ENCODE measurements around the gene CIDEC. TPM values are rescaled to one million over a fixed set of nuclear protein-coding genes. Genes with fewer than 3 reads are reported as not detected.

CIDEC gene
- polyA plus RNA-seq (2013, experiment 1 of 2) = not detected
- polyA plus RNA-seq (2013, experiment 2 of 2) = not detected

DNA sequence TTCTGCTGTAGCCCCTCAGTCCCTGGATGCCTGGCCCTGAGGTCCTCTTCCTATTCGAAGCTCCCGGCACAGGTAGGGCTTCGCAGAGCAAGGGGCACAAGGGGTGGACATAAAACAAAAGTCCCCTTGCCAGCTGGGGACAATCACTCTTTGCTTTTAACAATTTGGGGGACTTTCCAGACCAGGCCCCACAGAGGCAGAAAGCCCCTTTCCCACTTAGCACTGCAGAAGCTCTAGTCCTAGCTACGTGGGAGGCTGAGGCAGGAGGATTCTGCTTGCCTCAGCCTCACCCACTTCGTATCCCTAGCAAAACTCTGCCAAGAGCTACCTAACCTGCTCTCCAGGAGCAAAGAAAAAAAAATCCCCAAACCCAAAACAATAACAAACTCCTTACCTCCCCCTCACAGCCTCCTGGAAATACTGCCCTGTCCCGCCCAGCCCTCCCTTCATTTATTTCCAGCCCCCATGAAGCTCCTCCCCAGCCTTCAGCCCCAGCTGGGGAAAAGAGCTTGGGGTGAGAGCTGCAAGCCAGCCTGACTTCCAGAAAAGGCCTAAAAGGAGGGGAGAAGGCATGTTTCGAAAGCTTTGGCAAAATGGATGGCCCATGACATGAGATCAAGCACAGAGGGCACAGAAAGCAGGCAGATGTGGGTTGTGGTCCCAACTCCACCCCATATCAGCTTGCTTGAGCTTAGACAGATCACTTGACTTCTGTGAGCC is at the start of gene CIDEC:
Gene CIDEC, minus strand, starts transcription at position 424 of the 720 bp plus-strand sequence. CDS start 1,767 bp downstream, outside the sequence.
- no peaks in the 10 kb centered on the region for H3K36me3 ChIP-seq (ENCODE audit: control insufficient read depth, insufficient read depth, low read length)
- H3K4me3 ChIP-seq (ENCODE audit: extremely low read depth, insufficient read depth, low read length, poor library complexity, severe bottlenecking) = no peak within 1 kb of the TSS
- no peak within 1 kb of the TSS for H3K27ac ChIP-seq (ENCODE audit: low read depth, low read length, severe bottlenecking)
- no peaks in the 10 kb centered on the region for H3K9me3 ChIP-seq (ENCODE audit: control insufficient read depth, low read length)
- H3K4me1 ChIP-seq (ENCODE audit: control insufficient read depth, insufficient read depth, low read length, poor library complexity, severe bottlenecking) = peaks cover 2% of the 10 kb centered on the region
- 89 to 97% methylated on average over 5 to 6 of the region's 7 CpGs for WGBS, 2 experiments (ENCODE audit: insufficient coverage in 2 of 2)

GRCh38 chr3:9928158-9928557 is 48.1 kb upstream of the CIDEC start:
- H3K36me3 ChIP-seq (ENCODE audit: control insufficient read depth, insufficient read depth, low read length) = peaks cover 12% of the 10 kb centered on the region
- WGBS, 2 experiments (ENCODE audit: insufficient coverage in 2 of 2) = 95 to 97% methylated on average over 17 to 19 of the region's 23 CpGs

GRCh38 chr3:9918261-9919038 is 38.4 kb upstream of the CIDEC start:
- no peak overlapping the region for H3K4me3 ChIP-seq (ENCODE audit: extremely low read depth, insufficient read depth, low read length, poor library complexity, severe bottlenecking)
- WGBS, 2 experiments (ENCODE audit: insufficient coverage in 2 of 2) = 88 to 100% methylated on average over 1 to 3 of the region's 8 CpGs

More at GRCh38 chr3:9928158-9928557, 48.1 kb upstream of the CIDEC start:
- Histone ChIP-seq H3K9me3 (ENCODE audit: control insufficient read depth, low read length) (no peaks in the 10 kb centered on the region), H3K4me3 (ENCODE audit: extremely low read depth, insufficient read depth, low read length, poor library complexity, severe bottlenecking) (no peak overlapping the region), H3K27ac (ENCODE audit: low read depth, low read length, severe bottlenecking) (no peak overlapping the region), H3K4me1 (ENCODE audit: control insufficient read depth, insufficient read depth, low read length, poor library complexity, severe bottlenecking) (no peaks in the 10 kb centered on the region)

DNA sequence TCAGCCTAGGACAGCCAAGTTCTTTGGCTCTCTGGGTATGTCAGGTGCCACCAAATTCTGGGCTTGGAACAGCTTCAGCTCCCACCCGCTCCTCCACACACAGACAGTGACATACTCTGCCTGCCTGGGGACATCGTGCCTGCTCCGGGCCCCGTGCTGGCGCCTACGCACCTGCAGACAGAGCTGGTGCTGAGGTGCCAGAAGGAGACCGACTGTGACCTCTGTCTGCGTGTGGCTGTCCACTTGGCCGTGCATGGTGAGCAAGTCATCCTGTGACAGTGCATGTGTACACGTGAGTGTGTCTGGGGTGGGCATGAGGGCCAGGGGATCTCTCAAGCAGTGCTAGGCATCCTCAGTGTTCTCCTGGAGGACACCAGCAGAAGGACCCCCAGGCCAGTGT is 37.8 kb upstream of the CIDEC start:
- no peaks in the 10 kb centered on the region for H3K9me3 ChIP-seq (ENCODE audit: control insufficient read depth, low read length)
- peaks cover 12% of the 10 kb centered on the region for H3K4me1 ChIP-seq (ENCODE audit: control insufficient read depth, insufficient read depth, low read length, poor library complexity, severe bottlenecking)
- WGBS, 2 experiments (ENCODE audit: insufficient coverage in 2 of 2) = 97 to 98% methylated on average over 7 to 10 of the region's 10 CpGs
- H3K4me3 ChIP-seq (ENCODE audit: extremely low read depth, insufficient read depth, low read length, poor library complexity, severe bottlenecking) = no peak overlapping the region
- no peak overlapping the region for H3K27ac ChIP-seq (ENCODE audit: low read depth, low read length, severe bottlenecking)
- H3K36me3 ChIP-seq (ENCODE audit: control insufficient read depth, insufficient read depth, low read length) = no peaks in the 10 kb centered on the region

More at GRCh38 chr3:9918261-9919038, 38.4 kb upstream of the CIDEC start:
- Histone ChIP-seq H3K36me3 (ENCODE audit: control insufficient read depth, insufficient read depth, low read length) (no peaks in the 10 kb centered on the region), H3K4me1 (ENCODE audit: control insufficient read depth, insufficient read depth, low read length, poor library complexity, severe bottlenecking) (peaks cover 12% of the 10 kb centered on the region), H3K27ac (ENCODE audit: low read depth, low read length, severe bottlenecking) (no peak overlapping the region), H3K9me3 (ENCODE audit: control insufficient read depth, low read length) (no peaks in the 10 kb centered on the region)

DNA sequence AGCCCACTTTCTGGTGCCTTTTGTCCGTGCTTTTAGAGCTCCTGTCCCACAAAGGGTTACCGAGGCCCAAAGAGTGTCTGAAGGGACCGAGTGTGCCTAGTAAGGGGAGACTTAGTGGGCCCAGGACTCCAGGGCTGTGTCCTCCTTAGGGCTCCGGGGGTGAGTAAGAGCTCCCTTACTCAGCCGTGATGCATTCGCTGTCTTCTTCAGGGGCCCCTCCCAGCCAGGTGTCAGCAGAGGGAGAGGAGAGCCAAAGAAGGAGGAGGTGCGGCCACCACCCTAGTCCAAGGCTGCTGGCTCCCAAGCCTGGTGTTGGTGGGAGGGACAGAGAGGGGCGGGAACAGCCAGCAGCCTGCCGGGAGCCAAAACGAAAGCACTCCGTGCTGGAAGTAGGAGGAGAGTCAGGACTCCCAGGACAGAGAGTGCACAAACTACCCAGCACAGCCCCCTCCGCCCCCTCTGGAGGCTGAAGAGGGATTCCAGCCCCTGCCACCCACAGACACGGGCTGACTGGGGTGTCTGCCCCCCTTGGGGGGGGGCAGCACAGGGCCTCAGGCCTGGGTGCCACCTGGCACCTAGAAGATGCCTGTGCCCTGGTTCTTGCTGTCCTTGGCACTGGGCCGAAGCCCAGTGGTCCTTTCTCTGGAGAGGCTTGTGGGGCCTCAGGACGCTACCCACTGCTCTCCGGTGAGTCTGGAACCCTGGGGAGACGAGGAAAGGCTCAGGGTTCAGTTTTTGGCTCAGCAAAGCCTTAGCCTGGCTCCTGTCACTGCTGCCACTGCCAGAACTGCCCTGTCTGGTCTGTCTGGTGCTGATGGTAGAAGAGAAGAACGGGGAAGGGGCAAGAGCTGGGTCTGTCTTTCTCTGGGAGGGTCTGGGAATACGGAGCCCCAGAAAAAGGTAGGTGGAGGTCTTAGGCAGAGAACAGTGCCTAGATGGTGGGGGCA is 37.0 kb upstream of the CIDEC start, which contains the start of gene IL17RC:
Gene IL17RC, plus strand, starts transcription at position 365 of the 947 bp plus-strand sequence. Its CDS starts 218 bp downstream, at position 583.
- Histone ChIP-seq H3K27ac (ENCODE audit: low read depth, low read length, severe bottlenecking) (peak within 1 kb of the TSS; percentile 86), H3K36me3 (ENCODE audit: control insufficient read depth, insufficient read depth, low read length) (peaks cover 4% of the 10 kb centered on the region), H3K4me1 (ENCODE audit: control insufficient read depth, insufficient read depth, low read length, poor library complexity, severe bottlenecking) (peaks cover 12% of the 10 kb centered on the region), H3K4me3 (ENCODE audit: extremely low read depth, insufficient read depth, low read length, poor library complexity, severe bottlenecking) (peak within 1 kb of the TSS; percentile 45), H3K9me3 (ENCODE audit: control insufficient read depth, low read length) (no peaks in the 10 kb centered on the region)
- 37 to 42% methylated on average over 11 to 13 of the region's 19 CpGs for WGBS, 2 experiments (ENCODE audit: insufficient coverage in 2 of 2)

DNA sequence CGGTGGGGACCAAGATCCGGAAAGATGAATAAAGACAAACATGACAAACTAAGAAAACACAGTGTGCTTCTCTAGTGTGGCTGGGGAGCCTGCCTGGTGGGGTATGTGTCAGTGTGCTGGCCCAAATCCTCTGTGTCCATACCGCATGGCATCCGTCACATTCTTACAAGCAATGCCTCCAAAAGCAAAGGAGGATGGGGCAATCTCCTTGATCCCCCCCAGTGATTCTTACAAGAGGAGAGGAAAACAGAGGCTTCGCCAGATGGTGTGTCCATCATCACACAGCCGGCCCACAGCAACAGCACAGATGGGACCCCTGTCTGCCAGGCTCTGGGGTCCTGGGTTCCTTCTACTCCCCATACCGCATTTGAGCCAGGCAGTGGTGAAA is 36.3 kb upstream of the CIDEC start:
- peaks cover 7% of the 10 kb centered on the region for H3K36me3 ChIP-seq (ENCODE audit: control insufficient read depth, insufficient read depth, low read length)
- H3K4me1 ChIP-seq (ENCODE audit: control insufficient read depth, insufficient read depth, low read length, poor library complexity, severe bottlenecking) = peaks cover 12% of the 10 kb centered on the region
- peak overlapping the region; percentile 16 for H3K4me3 ChIP-seq (ENCODE audit: extremely low read depth, insufficient read depth, low read length, poor library complexity, severe bottlenecking)
- WGBS, 2 experiments (ENCODE audit: insufficient coverage in 2 of 2) = 90% methylated on average over 2 to 3 of the region's 7 CpGs
- H3K9me3 ChIP-seq (ENCODE audit: control insufficient read depth, low read length) = no peaks in the 10 kb centered on the region
- peak overlapping the region; percentile 41 for H3K27ac ChIP-seq (ENCODE audit: low read depth, low read length, severe bottlenecking)

DNA sequence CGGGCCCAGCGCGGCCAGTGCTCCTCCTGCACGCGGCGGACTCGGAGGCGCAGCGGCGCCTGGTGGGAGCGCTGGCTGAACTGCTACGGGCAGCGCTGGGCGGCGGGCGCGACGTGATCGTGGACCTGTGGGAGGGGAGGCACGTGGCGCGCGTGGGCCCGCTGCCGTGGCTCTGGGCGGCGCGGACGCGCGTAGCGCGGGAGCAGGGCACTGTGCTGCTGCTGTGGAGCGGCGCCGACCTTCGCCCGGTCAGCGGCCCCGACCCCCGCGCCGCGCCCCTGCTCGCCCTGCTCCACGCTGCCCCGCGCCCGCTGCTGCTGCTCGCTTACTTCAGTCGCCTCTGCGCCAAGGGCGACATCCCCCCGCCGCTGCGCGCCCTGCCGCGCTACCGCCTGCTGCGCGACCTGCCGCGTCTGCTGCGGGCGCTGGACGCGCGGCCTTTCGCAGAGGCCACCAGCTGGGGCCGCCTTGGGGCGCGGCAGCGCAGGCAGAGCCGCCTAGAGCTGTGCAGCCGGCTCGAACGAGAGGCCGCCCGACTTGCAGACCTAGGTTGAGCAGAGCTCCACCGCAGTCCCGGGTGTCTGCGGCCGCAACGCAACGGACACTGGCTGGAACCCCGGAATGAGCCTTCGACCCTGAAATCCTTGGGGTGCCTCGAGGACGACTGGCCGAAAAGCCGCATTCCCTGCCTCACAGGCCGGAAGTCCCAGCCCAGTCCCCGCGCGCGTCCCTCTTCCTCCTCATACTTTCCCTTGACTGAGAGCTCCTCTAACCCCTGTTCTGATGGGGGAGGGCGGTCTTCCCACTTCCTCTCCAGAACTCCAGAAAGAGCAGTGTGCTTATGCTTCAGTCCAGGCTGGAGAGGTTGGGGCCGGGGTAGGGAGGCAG is 35.4 kb upstream of the CIDEC start:
- 1% methylated on average over 63 to 87 of the region's 99 CpGs for WGBS, 2 experiments (ENCODE audit: insufficient coverage in 2 of 2)
- Histone ChIP-seq H3K9me3 (ENCODE audit: control insufficient read depth, low read length) (no peaks in the 10 kb centered on the region), H3K4me1 (ENCODE audit: control insufficient read depth, insufficient read depth, low read length, poor library complexity, severe bottlenecking) (peaks cover 12% of the 10 kb centered on the region), H3K4me3 (ENCODE audit: extremely low read depth, insufficient read depth, low read length, poor library complexity, severe bottlenecking) (peak overlapping the region; percentile 45), H3K27ac (ENCODE audit: low read depth, low read length, severe bottlenecking) (peak overlapping the region; percentile 86), H3K36me3 (ENCODE audit: control insufficient read depth, insufficient read depth, low read length) (peaks cover 8% of the 10 kb centered on the region)

DNA sequence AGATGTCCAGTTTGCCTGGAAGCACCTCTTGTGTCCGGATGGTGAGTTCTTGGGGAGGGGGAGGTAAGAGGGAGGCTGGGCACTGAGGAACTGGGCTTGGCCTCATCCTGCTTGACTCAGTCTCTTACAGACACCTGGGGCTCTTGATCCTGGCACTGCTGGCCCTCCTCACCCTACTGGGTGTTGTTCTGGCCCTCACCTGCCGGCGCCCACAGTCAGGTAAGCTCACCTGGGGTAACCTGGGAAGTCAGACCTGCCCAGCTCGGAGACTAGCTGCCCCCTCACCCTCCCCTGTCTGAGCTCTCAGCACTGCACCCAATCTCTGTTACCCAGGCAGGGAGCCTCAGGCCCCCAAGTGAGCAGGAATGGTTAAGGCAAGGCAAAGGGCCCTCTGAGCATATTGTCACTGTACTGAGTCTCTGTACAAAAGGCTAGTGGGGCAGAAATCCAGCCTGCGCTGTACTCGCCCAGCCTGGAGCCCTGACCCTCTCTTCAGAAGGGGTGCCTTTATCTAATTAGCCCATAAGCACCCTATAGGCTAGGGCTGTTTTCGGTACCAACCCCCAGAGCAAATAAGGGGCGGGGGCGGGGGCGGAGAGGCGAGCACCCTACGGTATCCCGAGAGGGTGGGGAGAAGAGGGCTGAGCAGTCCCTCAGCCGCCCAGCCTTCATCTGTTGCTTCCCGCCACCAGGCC is 34.7 kb upstream of the CIDEC start:
- WGBS, 2 experiments (ENCODE audit: insufficient coverage in 2 of 2) = 32 to 39% methylated on average over 9 to 10 of the region's 15 CpGs
- peaks cover 12% of the 10 kb centered on the region for H3K4me1 ChIP-seq (ENCODE audit: control insufficient read depth, insufficient read depth, low read length, poor library complexity, severe bottlenecking)

GRCh38 chr3:9914011-9914410 is 34.0 kb upstream of the CIDEC start:
- Histone ChIP-seq H3K27ac (ENCODE audit: low read depth, low read length, severe bottlenecking) (no peak overlapping the region), H3K9me3 (ENCODE audit: control insufficient read depth, low read length) (no peaks in the 10 kb centered on the region), H3K4me1 (ENCODE audit: control insufficient read depth, insufficient read depth, low read length, poor library complexity, severe bottlenecking) (peaks cover 12% of the 10 kb centered on the region), H3K36me3 (ENCODE audit: control insufficient read depth, insufficient read depth, low read length) (peaks cover 8% of the 10 kb centered on the region), H3K4me3 (ENCODE audit: extremely low read depth, insufficient read depth, low read length, poor library complexity, severe bottlenecking) (no peak overlapping the region)
- WGBS, 2 experiments (ENCODE audit: insufficient coverage in 2 of 2) = 90 to 95% methylated on average over 1 of the region's 1 CpG

More for the DNA sequence above, 34.7 kb upstream of the CIDEC start:
- Histone ChIP-seq H3K36me3 (ENCODE audit: control insufficient read depth, insufficient read depth, low read length) (peaks cover 8% of the 10 kb centered on the region), H3K27ac (ENCODE audit: low read depth, low read length, severe bottlenecking) (no peak overlapping the region), H3K9me3 (ENCODE audit: control insufficient read depth, low read length) (no peaks in the 10 kb centered on the region), H3K4me3 (ENCODE audit: extremely low read depth, insufficient read depth, low read length, poor library complexity, severe bottlenecking) (peak overlapping the region; percentile 45)
